Stimulated activated CD8-positive, alpha-beta memory T cell treated with anti-CD3 and anti-CD28 coated beads, Interleukin-4, amount 100 ng/mL, for 24 hours (primary cell): ENCODE data around the gene CELF2.

ENCODE experiments used
- DNase-seq: peaks from one replicate; pipeline ENCODE4 v3.0.0-alpha.2; 2020; ENCODE audit warnings: low read depth

CELF2 gene

DNA sequence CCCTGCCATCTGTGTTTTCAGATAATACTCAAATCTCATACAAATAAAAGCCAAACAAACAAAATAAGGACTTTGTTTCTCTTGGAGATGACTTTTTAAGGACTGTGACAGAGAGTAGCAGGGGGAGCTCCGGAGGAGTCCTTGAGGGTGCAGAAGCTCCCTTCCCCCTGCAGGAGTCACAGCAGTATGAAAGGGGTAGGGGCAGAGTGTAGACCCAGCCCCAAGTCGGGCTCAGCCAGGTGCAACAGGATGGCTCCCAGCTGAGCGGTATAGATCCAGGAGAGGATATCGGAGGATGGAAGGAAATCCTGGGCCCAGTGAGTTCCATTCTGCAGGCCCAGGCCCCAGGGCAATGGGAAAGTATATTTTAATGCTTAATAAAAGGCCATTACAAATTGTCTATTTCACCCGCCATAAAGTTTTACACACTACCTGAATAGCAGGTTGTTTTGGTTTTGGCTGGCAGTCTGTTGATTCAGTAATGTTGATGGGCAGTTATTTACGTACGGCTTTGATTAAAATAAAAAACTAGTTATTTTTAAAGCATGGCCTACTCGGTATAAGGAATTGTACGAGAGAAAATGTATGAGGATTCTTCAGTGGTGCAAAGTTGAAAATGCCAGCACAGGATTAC, 206.0 kb downstream of the CELF2 start:
- DNase-seq, result no peak

DNA sequence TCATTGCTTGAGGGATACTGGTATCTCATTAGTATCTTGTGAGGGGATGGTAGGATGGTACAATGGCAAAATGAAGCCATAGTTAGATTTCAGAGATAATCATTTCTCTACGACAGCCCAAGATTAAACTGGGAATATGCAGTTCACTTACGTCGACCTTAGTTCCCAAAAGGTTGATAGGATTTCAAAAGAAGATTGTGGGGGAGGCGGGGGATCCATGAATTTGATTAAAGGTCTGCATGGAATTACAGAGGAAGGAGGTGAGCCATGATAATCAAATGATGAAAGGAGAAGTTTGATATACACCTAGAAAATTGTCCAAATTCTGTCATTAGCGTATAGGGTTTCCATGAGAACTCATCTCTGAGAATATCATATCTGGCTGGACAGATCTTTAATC, 206.6 kb downstream of the CELF2 start:
- DNase-seq, result no peak

DNA sequence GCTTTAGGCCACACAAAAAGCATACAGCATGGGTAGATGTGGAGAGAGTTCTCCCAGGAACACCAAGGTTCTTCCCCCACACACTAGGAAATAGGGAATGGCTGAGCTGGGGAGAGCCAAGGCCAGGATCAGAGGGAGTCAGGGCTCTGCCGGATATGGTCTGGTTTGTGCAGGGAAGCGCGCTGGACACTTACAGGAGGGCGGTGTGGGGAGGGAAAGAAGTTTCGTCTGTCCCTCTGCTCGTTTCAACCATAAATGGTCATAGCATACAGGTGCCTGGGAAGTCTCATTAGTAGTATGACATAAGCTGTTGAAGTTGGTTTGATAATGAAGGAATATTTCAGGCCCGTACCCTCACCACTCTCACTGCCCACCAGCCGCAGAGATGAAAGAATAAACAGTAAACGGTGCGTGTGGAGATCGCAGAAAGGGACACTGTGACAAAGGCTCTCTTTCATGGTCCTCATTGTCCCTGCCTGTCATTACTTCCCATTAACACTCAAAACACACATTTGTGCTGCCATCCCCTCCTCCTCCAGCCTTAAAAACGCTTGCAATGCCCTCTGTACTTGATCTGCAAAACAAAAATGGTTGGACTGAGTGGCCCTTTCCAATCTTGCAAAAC, 207.2 kb downstream of the CELF2 start:
- no peak for DNase-seq

DNA sequence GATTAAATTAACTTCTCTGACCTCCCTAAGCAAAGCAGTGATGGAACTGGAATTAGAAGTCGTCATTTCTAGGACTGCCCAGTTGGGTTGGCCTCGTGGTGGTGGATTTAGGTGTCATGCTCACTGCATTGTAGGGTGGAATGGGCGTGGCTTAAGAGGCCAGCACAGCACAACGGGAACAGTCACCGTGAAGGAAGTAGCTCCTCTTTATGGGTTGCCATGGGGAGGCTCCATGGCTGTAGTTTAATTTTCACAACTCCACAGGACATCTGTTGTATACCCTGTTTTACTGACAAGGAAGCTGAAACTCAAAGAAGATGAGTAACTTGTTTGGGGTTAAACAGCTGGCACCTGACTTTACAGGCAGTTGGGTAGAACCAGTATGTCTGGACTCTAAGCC, 208.3 kb downstream of the CELF2 start:
- DNase-seq, result peak; percentile 42

DNA sequence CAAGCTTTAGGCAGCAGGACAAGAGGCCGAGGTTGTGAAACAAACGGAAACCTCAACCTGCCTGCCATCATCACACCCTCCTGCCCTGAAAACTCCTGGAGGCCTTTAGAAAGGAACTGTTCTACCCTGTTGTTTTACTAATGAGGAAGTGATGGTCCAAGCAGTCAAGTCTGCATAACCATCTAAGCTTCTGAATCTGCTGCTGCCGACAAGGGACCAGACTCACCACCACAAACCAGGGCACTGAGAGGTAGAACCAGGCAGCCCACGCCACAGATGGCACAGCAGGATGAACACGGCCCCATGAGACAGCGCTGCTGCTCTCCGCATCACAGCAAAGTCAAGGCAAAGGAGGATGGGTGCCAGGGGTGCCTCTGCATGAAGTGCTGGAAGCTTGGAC, 209.4 kb downstream of the CELF2 start:
- no peak for DNase-seq

DNA sequence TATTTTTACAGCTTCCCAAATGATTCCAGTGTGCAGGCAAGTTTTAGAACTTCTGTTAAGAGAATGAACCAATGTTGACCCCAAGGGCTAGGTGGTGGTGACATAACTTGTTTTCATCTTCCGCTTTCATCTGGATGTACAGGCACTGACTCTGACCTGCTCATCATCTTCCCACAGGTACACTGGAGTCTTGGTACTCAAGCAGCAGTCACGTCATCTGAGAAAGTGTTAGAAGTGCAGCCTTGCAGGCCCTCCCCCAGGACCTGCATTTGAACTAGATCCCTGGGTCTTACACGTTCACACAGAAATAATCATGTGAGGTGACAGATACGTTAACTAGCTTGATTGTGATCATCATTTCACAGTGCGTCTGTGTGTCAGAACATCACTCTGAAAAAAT, 212.2 kb downstream of the CELF2 start:
- DNase-seq, result no peak

DNA sequence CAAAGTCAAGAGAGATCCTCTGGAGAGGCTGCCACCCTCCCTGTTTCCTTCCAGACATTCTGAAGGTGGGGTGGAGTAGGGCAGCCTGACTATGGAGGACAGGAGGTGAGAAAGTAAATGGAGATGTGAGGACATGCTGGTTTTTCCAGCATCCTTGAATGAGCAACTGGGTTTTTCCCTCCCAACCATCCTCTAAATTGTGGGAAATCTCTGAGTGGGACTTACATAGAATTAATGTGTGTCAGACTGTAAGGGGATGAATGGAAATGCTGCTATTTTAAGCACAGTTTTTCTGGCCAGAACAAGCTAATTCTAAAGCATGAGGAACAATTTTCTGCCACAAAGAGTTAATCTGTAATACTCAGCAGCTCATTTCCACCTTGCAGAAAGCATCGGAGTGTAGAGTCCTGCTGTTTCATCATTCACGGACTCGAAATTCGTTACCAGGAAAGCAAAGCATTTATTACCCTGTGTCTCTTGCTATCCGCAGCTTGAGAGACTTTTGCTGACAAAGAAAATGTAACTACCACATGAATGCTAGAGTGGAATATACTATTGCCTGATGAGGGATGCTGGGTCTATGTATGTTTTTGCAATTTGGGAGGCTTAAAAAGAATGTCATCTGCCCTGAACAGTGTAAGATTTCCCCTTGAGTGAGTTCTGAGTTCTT, 213.0 kb downstream of the CELF2 start:
- DNase-seq, result no peak

DNA sequence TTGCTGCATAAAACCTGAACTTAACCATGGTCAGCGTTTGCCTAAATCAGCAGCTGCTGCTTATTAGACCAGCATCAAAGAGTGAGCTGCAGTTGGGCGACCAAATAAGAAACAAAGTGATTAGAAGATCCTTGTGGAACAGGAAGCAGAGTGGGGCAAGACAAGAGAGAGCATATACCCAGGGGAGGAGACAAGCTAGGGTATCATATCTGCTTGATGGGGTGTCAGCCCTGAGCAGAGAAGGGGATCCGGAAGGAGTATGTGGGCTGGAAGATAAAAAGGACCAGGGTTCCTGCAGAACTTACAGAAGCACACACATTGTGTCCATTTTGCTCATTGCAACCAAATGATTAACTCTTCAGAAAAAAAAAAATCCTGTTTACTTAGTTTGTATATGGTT, 213.6 kb downstream of the CELF2 start:
- DNase-seq, result no peak

DNA sequence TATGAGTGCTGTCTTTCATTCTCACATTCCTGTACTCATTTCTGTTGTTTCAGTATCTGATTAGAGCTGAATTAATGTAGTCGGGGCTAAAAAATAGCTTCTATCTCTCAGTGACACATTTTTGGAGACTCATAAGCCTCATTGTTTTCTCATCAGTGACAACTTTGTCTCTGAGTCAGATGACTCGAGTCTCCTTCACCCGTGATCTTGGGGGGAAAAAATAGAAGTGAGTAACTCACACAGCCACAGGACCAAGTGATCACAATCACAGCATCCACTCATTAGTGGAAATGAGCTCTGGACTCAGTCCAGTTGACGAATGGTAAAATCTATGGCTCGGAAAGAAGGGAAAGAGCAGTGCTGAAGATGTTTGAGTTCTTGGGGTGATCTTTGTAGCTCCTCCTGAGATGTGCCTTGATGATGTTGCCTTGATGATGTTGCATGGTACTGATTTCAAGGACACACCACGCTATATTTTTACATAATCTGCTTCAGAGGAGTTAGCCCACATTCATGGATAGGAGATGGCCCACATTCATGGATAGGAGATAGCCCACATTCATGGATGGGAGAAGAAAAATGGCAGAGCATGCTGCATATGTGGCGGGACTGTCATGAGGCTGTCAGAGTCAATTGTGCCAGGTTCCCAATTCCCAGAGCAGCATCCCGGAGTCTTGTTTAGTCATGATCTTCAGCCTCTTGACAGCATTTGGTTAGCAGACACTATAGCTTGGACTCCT, 214.7 kb downstream of the CELF2 start:
- no peak for DNase-seq

DNA sequence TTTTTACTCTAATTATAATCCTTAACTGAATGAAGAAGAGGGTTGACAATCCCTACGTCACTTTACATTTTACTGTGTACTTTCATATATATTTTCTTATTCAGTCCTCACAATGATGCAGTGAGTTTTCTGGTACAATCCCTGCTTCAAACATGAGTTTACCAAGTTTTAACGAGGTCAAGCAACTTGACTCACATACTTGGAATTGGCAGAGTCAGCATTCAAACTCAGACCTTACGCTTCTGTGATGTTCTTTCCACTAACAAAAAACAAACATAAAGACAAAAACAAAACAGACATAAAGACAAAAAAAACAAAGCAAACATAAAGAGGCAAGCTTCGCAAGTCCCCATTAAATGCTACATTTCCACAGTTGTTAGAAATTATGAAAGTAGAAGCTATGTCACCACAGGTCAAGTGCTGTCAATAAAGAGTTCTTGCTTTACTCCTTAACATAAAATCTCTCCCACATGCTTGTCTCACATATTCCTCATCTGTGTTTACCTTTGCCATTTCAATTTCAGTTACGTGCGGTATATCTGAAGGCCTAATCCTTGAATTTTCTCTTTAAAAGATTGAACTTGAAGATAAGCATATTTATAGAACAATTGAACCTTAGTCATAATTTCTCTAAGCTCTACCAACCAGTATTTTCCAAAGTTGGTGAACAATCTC, 217.3 kb downstream of the CELF2 start:
- no peak for DNase-seq

DNA sequence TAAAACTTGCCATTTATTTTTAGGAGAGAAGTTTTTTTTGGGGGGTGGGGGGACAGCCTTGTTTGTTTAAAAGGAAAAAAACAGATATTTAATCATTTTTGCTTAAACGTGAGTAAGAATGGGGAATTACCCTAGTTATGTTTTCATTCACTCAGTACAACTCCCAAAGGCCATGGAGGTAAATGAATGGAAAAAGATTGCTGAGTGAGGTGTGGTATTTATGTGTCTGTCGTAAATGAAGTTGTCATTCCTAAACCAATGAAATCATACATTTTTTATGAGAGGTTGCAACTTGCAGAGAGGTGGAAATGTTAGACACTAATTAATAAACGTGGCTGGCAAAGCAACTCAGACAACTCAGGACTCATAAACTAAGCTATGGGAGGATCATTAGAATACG, 218.1 kb downstream of the CELF2 start:
- DNase-seq, result no peak

DNA sequence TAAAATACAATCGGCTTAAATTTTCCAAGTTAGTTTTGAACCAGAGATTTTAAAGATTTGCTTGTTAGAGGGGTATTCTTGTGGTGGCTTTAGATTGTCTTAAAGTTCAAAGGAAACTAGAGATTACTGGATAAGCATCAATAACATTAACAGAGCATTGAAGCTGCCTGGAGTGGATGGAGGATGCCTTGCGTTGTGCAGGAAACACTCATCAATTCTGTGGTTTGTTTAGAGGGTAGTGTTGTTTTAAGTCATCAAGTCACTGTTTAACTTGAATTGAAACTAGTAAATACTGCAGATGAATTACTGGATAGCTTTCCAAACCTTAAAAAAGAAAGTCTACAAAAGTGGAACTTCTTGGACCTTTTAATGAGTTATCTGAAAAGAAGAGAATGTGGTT, 218.6 kb downstream of the CELF2 start:
- no peak for DNase-seq

DNA sequence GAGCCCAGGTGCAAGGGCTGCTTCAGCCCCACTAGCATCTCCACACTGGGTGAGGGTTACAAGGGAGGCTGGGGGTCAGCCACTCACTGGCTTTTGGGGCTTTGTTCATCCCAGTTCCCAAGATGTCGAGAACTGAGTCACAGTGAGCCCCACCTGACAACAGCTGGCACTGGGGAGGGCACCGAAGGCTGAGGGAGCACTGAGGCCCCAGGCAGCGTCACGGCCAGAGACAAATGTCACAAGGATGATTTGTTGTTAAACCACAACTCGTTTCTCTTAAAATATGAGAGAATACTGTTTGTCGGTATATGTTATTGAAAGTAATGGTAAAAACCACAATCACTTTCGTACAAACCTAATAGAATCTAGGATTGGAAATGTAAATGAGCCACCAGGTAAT, 219.9 kb downstream of the CELF2 start:
- peak; percentile 47 for DNase-seq

DNA sequence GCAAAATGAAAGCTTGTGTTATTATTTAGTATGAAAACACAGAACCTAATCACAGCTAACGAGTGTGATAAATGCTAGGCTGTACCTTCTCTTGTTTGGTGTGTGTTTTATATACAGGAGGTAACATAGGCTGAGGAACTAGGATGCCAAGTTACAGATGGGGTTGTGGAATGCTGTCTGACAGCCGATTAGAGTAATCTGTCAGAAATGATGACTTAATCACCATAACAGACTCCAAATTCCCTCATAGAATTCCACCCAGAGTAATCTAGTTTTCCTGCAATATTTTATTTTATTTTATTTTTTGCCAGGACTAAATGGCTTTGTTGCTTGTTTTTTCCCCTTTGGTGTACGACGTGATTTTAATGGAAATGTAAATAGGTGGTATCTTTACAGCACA, 221.2 kb downstream of the CELF2 start:
- no peak for DNase-seq

DNA sequence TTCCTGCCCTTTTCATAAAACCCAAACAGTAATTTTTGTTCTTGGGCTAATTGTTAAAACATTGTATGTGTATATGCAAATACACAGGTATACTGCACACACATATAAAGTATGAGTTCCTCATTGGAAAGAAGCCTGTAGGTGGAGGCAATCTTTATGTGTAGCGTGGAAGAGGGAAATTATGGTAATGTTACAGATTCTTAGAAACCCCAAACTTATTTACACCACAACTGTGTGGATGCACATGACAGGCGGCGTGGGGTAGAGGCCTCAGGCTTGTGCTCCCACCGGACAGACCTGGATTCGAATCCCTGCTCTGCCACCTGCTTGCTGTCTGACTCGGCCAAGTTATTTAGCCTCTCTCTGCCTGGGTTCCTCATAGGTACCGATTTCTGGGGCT, 223.0 kb downstream of the CELF2 start:
- no peak for DNase-seq

DNA sequence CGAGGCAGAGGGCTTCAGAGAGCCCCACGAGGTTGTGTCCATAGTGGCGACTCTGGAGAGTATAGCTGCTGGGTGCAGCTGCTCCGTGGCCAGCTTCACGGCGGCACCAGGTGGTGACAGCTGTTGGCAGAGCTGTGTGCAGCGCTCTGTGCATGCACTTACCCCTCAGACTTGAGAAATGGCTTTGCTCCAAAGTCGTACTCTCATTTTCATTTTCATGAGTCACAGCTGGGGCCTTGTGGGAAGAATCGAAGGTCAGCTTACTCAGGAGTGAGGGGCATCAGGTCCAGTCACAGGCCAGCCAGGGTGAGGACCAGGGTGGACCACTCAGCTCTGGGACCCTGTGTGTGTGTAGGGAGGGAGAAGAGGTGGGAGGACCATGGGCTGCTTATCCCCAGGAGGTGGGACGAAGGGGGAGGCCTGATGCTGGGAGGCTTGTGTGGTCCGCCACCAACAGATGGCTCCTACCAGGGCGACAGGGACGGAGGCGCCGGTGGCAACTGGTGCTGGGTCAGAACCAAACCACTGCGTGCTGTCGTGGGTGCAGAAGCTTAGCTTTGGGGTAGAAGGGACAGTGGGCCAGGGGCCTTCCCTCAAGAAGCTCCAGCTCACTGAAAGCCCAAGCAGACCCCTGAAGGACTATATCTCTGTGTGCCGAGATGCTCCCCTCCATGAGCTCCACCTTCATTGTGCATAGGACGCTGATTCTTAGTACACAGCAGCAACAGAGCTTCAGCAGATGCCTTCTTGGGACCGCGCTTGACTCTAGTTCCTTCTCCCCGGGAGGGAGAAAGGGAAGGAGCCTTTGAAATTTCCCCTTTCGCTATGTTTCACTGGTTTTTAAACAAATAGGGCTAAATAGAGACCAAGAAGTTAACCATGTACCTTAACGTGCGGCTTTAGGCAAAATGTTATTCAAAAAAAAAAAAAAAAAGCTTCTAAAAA, 225.0 kb downstream of the CELF2 start:
- peak; percentile 31 for DNase-seq

DNA sequence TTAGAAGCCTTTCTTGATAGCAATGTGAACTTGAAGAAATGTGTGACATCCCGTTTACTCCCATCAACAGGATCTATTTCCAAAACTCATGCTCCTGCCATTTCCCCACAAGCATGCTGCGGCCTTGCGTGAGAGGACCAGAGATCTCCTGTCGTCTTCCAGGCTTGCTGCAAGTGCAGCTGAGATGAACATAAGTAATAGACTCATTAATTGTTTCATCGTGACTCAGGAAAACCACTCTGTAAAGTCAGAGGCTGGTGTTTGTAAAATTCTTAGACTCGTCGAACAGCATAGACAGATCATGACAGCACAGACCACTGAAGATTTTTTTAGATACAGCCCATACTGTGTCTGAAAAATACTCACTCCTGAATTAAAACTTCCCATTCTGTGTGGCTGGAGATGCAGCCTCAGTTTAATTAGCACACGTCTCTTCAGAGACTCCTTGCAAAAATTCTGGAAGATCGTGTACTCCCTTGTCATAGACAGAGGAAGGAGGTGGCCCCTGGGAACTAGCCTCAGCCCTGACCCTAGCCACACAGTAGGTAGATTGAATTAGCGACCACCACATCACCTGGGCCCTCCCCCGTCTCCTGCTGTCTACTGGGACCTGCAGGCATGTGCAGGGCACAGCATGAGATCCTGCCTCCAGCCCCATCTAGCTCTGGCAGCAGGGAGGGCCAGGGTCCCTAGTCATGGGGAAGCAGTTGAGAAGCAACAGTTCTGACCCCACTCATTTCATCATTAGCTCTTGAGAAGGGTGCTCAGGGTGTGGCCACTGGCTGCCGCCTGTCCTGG, 226.0 kb downstream of the CELF2 start:
- no peak for DNase-seq

DNA sequence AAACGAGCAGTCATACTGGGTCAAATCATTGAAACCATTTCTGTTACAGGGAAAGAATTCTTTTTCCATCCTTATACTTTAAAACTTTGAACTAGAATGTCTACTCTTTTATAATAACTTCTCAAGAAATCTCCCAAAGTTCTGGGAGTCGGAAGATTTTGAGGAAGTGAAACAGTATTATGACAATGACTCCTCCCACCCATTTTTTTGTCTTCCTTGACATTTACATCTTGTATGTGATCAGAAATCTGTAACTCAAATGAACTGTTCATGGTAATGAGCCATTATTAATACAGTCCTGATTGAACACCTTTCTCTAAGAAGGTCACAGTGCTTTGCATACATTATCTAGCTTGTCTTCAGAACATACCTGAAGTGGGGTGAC, 227.4 kb downstream of the CELF2 start:
- DNase-seq, result no peak

DNA sequence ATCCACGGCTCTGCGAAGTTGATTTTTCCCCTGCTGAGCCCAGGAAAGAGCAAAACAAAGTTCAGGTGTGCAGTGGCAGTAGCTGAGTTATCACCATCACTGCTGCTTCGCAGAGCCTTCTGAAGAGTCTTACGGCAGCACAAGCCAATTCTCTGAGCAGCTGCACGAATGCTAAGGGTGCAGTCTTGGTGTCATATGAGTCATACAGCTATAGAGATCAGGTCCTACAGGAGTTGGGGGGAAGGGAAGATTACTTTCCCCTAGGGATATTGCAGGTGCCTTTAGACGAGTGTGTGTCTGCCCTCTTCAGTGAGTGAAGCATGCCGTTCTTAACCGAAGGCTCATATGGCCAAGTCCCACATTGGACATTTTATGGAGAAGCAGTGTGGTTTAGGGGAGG, 227.8 kb downstream of the CELF2 start:
- no peak for DNase-seq

DNA sequence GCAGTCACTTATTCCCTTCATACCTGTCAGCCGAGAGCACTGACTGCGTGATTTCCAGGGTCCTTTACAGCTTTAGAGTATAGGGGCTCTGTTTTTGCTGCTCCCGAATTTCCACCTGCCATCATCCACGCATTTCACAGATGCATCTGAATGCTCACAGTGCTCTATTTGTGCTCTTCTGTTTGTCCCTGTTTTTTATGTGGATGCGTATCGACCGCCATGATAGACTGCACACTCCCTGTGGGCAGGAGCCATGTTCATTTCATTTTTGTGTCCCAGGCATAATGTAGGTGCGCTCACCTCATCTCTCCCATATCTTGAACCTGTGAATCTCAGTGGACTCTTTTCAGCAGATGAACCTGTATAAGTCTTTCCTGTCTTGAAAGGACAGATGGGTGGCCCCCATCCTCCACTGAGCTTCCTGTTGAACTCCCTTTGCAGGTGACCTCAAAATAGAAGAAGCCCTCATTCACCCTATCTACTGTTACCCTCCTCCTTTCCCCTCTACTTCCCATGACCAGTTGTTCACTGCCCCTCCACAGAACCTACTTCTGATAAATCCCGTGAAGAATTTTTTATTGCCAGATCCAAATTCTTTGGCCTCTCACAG, 228.4 kb downstream of the CELF2 start:
- no peak for DNase-seq
